HG03060 (cell line): ENCODE measurements around the gene EXOC6B.
"Not testable (repeated sequence)": the region's sequence is repeated elsewhere in the genome, so short reads cannot be mapped to it uniquely, and the experiment has no call there.

Source experiments
- ATAC-seq: cut with Tn5 transposase; IDR thresholded peaks from one replicate; pipeline ENCODE4 v1.9.1; 2021; ENCODE audit warnings: low read depth, moderate number of reproducible peaks; ENCODE audit not compliant: unreplicated experiment

Gene EXOC6B

GRCh38 chr2:72694715-72695496 lies 130.9 kb downstream of the EXOC6B start:
- ATAC-seq: no peak

- no peak for ATAC-seq
Measured at GRCh38 chr2:72689579-72690195, 136.1 kb downstream of the EXOC6B start.

GRCh38 chr2:72685638-72686213 lies 140.1 kb downstream of the EXOC6B start:
- ATAC-seq: no peak

GRCh38 chr2:72682061-72682460 lies 143.8 kb downstream of the EXOC6B start:
- no peak for ATAC-seq

GRCh38 chr2:72681016-72681995 lies 144.5 kb downstream of the EXOC6B start:
- no peak for ATAC-seq

GRCh38 chr2:72678024-72678423 lies 147.8 kb downstream of the EXOC6B start:
- no peak for ATAC-seq

GRCh38 chr2:72676341-72677025 lies 149.3 kb downstream of the EXOC6B start:
- ATAC-seq: no peak

GRCh38 chr2:72674982-72675915 lies 150.6 kb downstream of the EXOC6B start:
- ATAC-seq: no peak

- ATAC-seq: no peak
Measured at GRCh38 chr2:72673279-72673678, 152.6 kb downstream of the EXOC6B start.

GRCh38 chr2:72669121-72669520 lies 156.7 kb downstream of the EXOC6B start:
- no peak for ATAC-seq

GRCh38 chr2:72668647-72669046 lies 157.2 kb downstream of the EXOC6B start:
- ATAC-seq: no peak

GRCh38 chr2:72665448-72665847 lies 160.4 kb downstream of the EXOC6B start:
- ATAC-seq: no peak

GRCh38 chr2:72661985-72662384 lies 163.8 kb downstream of the EXOC6B start:
- ATAC-seq: no peak

- ATAC-seq: no peak
Measured at GRCh38 chr2:72649810-72650209, 176.0 kb downstream of the EXOC6B start.

- not testable (repeated sequence) for ATAC-seq
Measured at GRCh38 chr2:72641221-72641620, 184.6 kb downstream of the EXOC6B start.

GRCh38 chr2:72638600-72639211 lies 187.1 kb downstream of the EXOC6B start:
- ATAC-seq: no peak

- no peak for ATAC-seq
Measured at GRCh38 chr2:72636210-72636609, 189.6 kb downstream of the EXOC6B start.

GRCh38 chr2:72630767-72631166 lies 195.1 kb downstream of the EXOC6B start:
- ATAC-seq: no peak

- ATAC-seq: no peak
Measured at GRCh38 chr2:72629062-72629461, 196.8 kb downstream of the EXOC6B start.
